NOMO-1 (cell line): ENCODE data around the gene ZFP28.

Source experiments
- DNase-seq, 2 experiments: peaks; one replicate each; lab custom pipeline; 2025; ENCODE audit not compliant: unreplicated experiment in 2 of 2; lab: John Stamatoyannopoulos, UW

Gene ZFP28

GRCh38 chr19:56595548-56595899, 56.8 kb downstream of the ZFP28 start:
- no peak for DNase-seq

- DNase-seq = no peak
Observed at GRCh38 chr19:56596676-56597075, 57.9 kb downstream of the ZFP28 start.

- DNase-seq = no peak
Observed at GRCh38 chr19:56597696-56598095, 58.9 kb downstream of the ZFP28 start.

GRCh38 chr19:56601375-56601774, 62.6 kb downstream of the ZFP28 start:
- DNase-seq = no peak

GRCh38 chr19:56603829-56604228, 65.1 kb downstream of the ZFP28 start:
- no peak for DNase-seq
